ENCODE measurements around the gene INTS3. TPM values are rescaled to one million over a fixed set of nuclear protein-coding genes. Genes with fewer than 3 reads are reported as not detected.

INTS3 gene
- total and polyA plus RNA-seq, 2 donors (not counting 3 experiments of a cell fraction or from before 2014, with no cell fraction given): 61.9 to 63.1 TPM

- TF ChIP-seq EZH2 (IDR thresholded peaks at IDR 0.05; ENCODE audit: borderline replicate concordance, low read depth, low read length, severe bottlenecking) (no peak), POLR2AphosphoS5 (IDR thresholded peaks at IDR 0.05; ENCODE audit: insufficient read depth, low read depth, low read length) (no peak), JUN (IDR thresholded peaks at IDR 0.05; ENCODE audit: borderline replicate concordance, insufficient read depth, insufficient read length, low read depth) (no peak), CTCF (IDR thresholded peaks at IDR 0.05; ENCODE audit: extremely low read depth in 1 of 2, insufficient read depth in 1 of 2, low read depth in 1 of 2, low read length in 2 of 2) (no peak), MYC (IDR thresholded peaks at IDR 0.05; ENCODE audit: low read depth, low read length) (no peak), FOS (IDR thresholded peaks at IDR 0.05; ENCODE audit: borderline replicate concordance, insufficient read depth, low read length) (no peak), POLR2A (IDR thresholded peaks at IDR 0.05; ENCODE audit: low read depth, low read length) (no peak), GATA2 (IDR thresholded peaks at IDR 0.05; ENCODE audit: insufficient read depth, insufficient read length, low read depth, low read length) (no peak), MAX (IDR thresholded peaks at IDR 0.05; ENCODE audit: insufficient read depth, insufficient read length) (no peak)
- intact Hi-C loops (cut with micrococcal nuclease) (loop anchor here (1.0 kb wide), 2 partner anchors 19 to 73 kb away; no protein-coding TSS in a partner anchor), dilution Hi-C loops (cut with MboI; ENCODE audit: extremely low pct_ligation_motif_present, low sequenced_read_pairs) (no loop called here)
- peak; percentile 40 for FAIRE-seq
- POLR2A ChIA-PET: interaction anchor here (0.6 kb wide), 1 partner anchor 20 kb away, joined by 4 read pairs; no protein-coding TSS in a partner anchor
- Histone ChIP-seq H3K36me3 (ENCODE audit: control insufficient read depth in 2 of 2, extremely low read depth in 1 of 2, insufficient read depth in 2 of 2, low read length in 2 of 2) (peaks cover 5 to 19% of the 10 kb centered on the region in 2 experiments), H3K4me2 (ENCODE audit: insufficient read depth, low read length) (no peak overlapping the region), H4K20me1 (replicated peaks; ENCODE audit: control insufficient read depth, extremely low read depth, insufficient read depth, low read length) (no peaks in the 10 kb centered on the region), H3K79me2 (ENCODE audit: control insufficient read depth, insufficient read depth, low read length) (no peaks in the 10 kb centered on the region), H3K9me1 (replicated peaks; ENCODE audit: control insufficient read depth, extremely low read depth, insufficient read depth, low read length) (no peaks in the 10 kb centered on the region), H3K4me1 (ENCODE audit: control insufficient read depth, extremely low read depth, insufficient read depth, low read length) (peaks cover 49% of the 10 kb centered on the region), H3K27ac (ENCODE audit: insufficient read depth, low read depth, low read length) (no peak overlapping the region), H3K27me3 (ENCODE audit: control insufficient read depth in 2 of 2, insufficient read depth in 2 of 2, low read length in 2 of 2) (no peaks in the 10 kb centered on the region), H2AFZ (ENCODE audit: low read depth, low read length) (no peak overlapping the region), H3K9me3 (replicated peaks; ENCODE audit: control insufficient read depth, insufficient read depth, low read length) (no peaks in the 10 kb centered on the region), H3K9ac (replicated peaks; ENCODE audit: extremely low read depth, insufficient read depth, low read length) (no peak overlapping the region), H3K4me3 (replicated peaks in 1 of 3; ENCODE audit: insufficient read depth in 1 of 3, low read depth in 1 of 3, low read length in 3 of 3) (no peak overlapping the region)
- no TSS peak for BruUV-seq (replicated peaks)
- DNase-seq (ENCODE audit: low read depth, low spot score): no peak
- CTCF ChIA-PET: interaction anchor here (1.0 to 6.2 kb wide), 8 partner anchors 8 to 199 kb away, joined by 3 to 83 read pairs (median 10); partner anchors contain the start of gene NPR1
Measured at GRCh38 chr1:153771261-153771660, 43.4 kb downstream of the INTS3 start.
